ENCODE results near the gene RAD18. TPM values are rescaled to one million over a fixed set of nuclear protein-coding genes. Genes with fewer than 3 reads are reported as not detected.
A peak's percentile ranks its signal among the peaks of the same experiment; 100 is the strongest.

The RAD18 gene
- total RNA-seq, 2 experiments from 2014 or later: 37.2 to 40.2 TPM

GRCh38 chr3:8975081-8976020, 12.1 kb upstream of the RAD18 start:
- peaks cover 7% of the 10 kb centered on the region for H3K27me3 Mint-ChIP-seq (ENCODE audit: low read depth)
- H3K27ac Mint-ChIP-seq: no peak overlapping the region
- ChIA-PET POLR2A (no interaction called here), CTCF (interaction anchor here (5.1 to 10.2 kb wide), 2 partner anchors 12 to 328 kb away, joined by 32 to 116 read pairs; no protein-coding TSS in a partner anchor)
- peaks cover 3% of the 10 kb centered on the region for H3K4me1 Mint-ChIP-seq (ENCODE audit: low read depth)
- H3K4me3 Mint-ChIP-seq: no peak overlapping the region
- ATAC-seq (no peak), DNase-seq (no peak)
- no peaks in the 10 kb centered on the region for H3K36me3 Mint-ChIP-seq (ENCODE audit: low read depth)
- no peaks in the 10 kb centered on the region for H3K9me3 Mint-ChIP-seq (ENCODE audit: insufficient read depth)

GRCh38 chr3:8974458-8974857, 11.2 kb upstream of the RAD18 start:
- ATAC-seq (no peak), DNase-seq (no peak)
- Mint-ChIP-seq H3K9me3 (ENCODE audit: insufficient read depth) (no peaks in the 10 kb centered on the region), H3K27ac (no peak overlapping the region), H3K36me3 (ENCODE audit: low read depth) (no peaks in the 10 kb centered on the region), H3K4me3 (no peak overlapping the region), H3K4me1 (ENCODE audit: low read depth) (peaks cover 3% of the 10 kb centered on the region), H3K27me3 (ENCODE audit: low read depth) (peaks cover 7% of the 10 kb centered on the region)
- ChIA-PET POLR2A (no interaction called here), CTCF (interaction anchor here (5.1 to 10.2 kb wide), 2 partner anchors 13 to 329 kb away, joined by 32 to 116 read pairs; no protein-coding TSS in a partner anchor)

GRCh38 chr3:8972639-8973038, 9.4 kb upstream of the RAD18 start:
- H3K27ac Mint-ChIP-seq: no peak overlapping the region
- ATAC-seq: peak; percentile 44
- no peak overlapping the region for H3K4me3 Mint-ChIP-seq
- H3K9me3 Mint-ChIP-seq (ENCODE audit: insufficient read depth): no peaks in the 10 kb centered on the region
- H3K27me3 Mint-ChIP-seq (ENCODE audit: low read depth): peaks cover 8% of the 10 kb centered on the region
- H3K36me3 Mint-ChIP-seq (ENCODE audit: low read depth): no peaks in the 10 kb centered on the region
- no peak for DNase-seq
- POLR2A ChIA-PET: interaction anchor here (1.9 kb wide), 1 partner anchor 329 kb away, joined by 7 read pairs; no protein-coding TSS in a partner anchor
- peaks cover 3% of the 10 kb centered on the region for H3K4me1 Mint-ChIP-seq (ENCODE audit: low read depth)
- CTCF ChIA-PET: interaction anchor here (0.8 to 10.2 kb wide), 9 partner anchors 16 to 379 kb away, joined by 3 to 116 read pairs (median 3); partner anchors contain the start of gene SRGAP3

- CTCF ChIA-PET: interaction anchor here (0.7 to 10.2 kb wide), 14 partner anchors 8 to 757 kb away, joined by 3 to 116 read pairs (median 4); partner anchors contain the start of genes RAD18 and SRGAP3
- H3K4me3 Mint-ChIP-seq: no peak overlapping the region
- ATAC-seq (peak; percentile 74), DNase-seq (peak; percentile 79)
- H3K36me3 Mint-ChIP-seq (ENCODE audit: low read depth): no peaks in the 10 kb centered on the region
- POLR2A ChIA-PET: interaction anchor here (1.9 kb wide), 1 partner anchor 331 kb away, joined by 7 read pairs; no protein-coding TSS in a partner anchor
- H3K4me1 Mint-ChIP-seq (ENCODE audit: low read depth): peaks cover 3% of the 10 kb centered on the region
- H3K9me3 Mint-ChIP-seq (ENCODE audit: insufficient read depth): no peaks in the 10 kb centered on the region
- peaks cover 10% of the 10 kb centered on the region for H3K27me3 Mint-ChIP-seq (ENCODE audit: low read depth)
- no peak overlapping the region for H3K27ac Mint-ChIP-seq
Observed at GRCh38 chr3:8970971-8971589, 7.8 kb upstream of the RAD18 start.

GRCh38 chr3:8969241-8969640, 6.0 kb upstream of the RAD18 start:
- ChIA-PET POLR2A (no interaction called here), CTCF (interaction anchor here (0.5 to 10.2 kb wide), 8 partner anchors 18 to 334 kb away, joined by 3 to 116 read pairs (median 4); partner anchors contain the start of gene SRGAP3)
- peaks cover 10% of the 10 kb centered on the region for H3K27me3 Mint-ChIP-seq (ENCODE audit: low read depth)
- H3K36me3 Mint-ChIP-seq (ENCODE audit: low read depth): no peaks in the 10 kb centered on the region
- H3K4me3 Mint-ChIP-seq: no peak overlapping the region
- ATAC-seq (no peak), DNase-seq (no peak)
- H3K9me3 Mint-ChIP-seq (ENCODE audit: insufficient read depth): no peaks in the 10 kb centered on the region
- peaks cover 3% of the 10 kb centered on the region for H3K4me1 Mint-ChIP-seq (ENCODE audit: low read depth)
- no peak overlapping the region for H3K27ac Mint-ChIP-seq

GRCh38 chr3:8968375-8968882, 5.2 kb upstream of the RAD18 start:
- H3K36me3 Mint-ChIP-seq (ENCODE audit: low read depth): no peaks in the 10 kb centered on the region
- CTCF ChIA-PET: interaction anchor here (0.5 to 10.2 kb wide), 4 partner anchors 30 to 335 kb away, joined by 3 to 116 read pairs (median 4); partner anchors contain the start of gene SRGAP3
- no peak for ATAC-seq

GRCh38 chr3:8967553-8967952, 4.3 kb upstream of the RAD18 start:
- no peak overlapping the region for H3K4me3 Mint-ChIP-seq
- ChIA-PET POLR2A (no interaction called here), CTCF (interaction anchor here (10.2 kb wide), 1 partner anchor 336 kb away, joined by 116 read pairs; no protein-coding TSS in a partner anchor)
- peaks cover 3% of the 10 kb centered on the region for H3K36me3 Mint-ChIP-seq (ENCODE audit: low read depth)
- H3K9me3 Mint-ChIP-seq (ENCODE audit: insufficient read depth): no peaks in the 10 kb centered on the region
- no peak for ATAC-seq
- no peak overlapping the region for H3K27ac Mint-ChIP-seq
- H3K27me3 Mint-ChIP-seq (ENCODE audit: low read depth): peaks cover 10% of the 10 kb centered on the region
- no peak for DNase-seq
- H3K4me1 Mint-ChIP-seq (ENCODE audit: low read depth): peaks cover 12% of the 10 kb centered on the region

More at GRCh38 chr3:8968375-8968882, 5.2 kb upstream of the RAD18 start:
- H3K27ac Mint-ChIP-seq: no peak overlapping the region
- H3K4me1 Mint-ChIP-seq (ENCODE audit: low read depth): peaks cover 9% of the 10 kb centered on the region
- DNase-seq: no peak
- no peaks in the 10 kb centered on the region for H3K9me3 Mint-ChIP-seq (ENCODE audit: insufficient read depth)
- peaks cover 10% of the 10 kb centered on the region for H3K27me3 Mint-ChIP-seq (ENCODE audit: low read depth)
- POLR2A ChIA-PET: no interaction called here
- H3K4me3 Mint-ChIP-seq: no peak overlapping the region

GRCh38 chr3:8966820-8967348, 3.6 kb upstream of the RAD18 start:
- CTCF ChIA-PET: interaction anchor here (0.8 to 10.2 kb wide), 4 partner anchors 101 to 336 kb away, joined by 3 to 116 read pairs (median 9); partner anchors contain the start of gene SRGAP3
- Mint-ChIP-seq H3K4me1 (ENCODE audit: low read depth) (peaks cover 17% of the 10 kb centered on the region), H3K4me3 (no peak overlapping the region), H3K36me3 (ENCODE audit: low read depth) (peaks cover 3% of the 10 kb centered on the region), H3K9me3 (ENCODE audit: insufficient read depth) (no peaks in the 10 kb centered on the region), H3K27me3 (ENCODE audit: low read depth) (peaks cover 10% of the 10 kb centered on the region), H3K27ac (no peak overlapping the region)
- DNase-seq (no peak), ATAC-seq (no peak)
- POLR2A ChIA-PET: no interaction called here

GRCh38 chr3:8966150-8966819, 3.0 kb upstream of the RAD18 start:
- H3K9me3 Mint-ChIP-seq (ENCODE audit: insufficient read depth): no peaks in the 10 kb centered on the region
- H3K36me3 Mint-ChIP-seq (ENCODE audit: low read depth): peaks cover 6% of the 10 kb centered on the region
- DNase-seq (no peak), ATAC-seq (no peak)
- peaks cover 23% of the 10 kb centered on the region for H3K4me1 Mint-ChIP-seq (ENCODE audit: low read depth)
- H3K27ac Mint-ChIP-seq: no peak overlapping the region
- ChIA-PET CTCF (interaction anchor here (0.7 to 2.6 kb wide), 4 partner anchors 22 to 336 kb away, joined by 3 to 15 read pairs (median 3); partner anchors contain the start of gene SRGAP3), POLR2A (no interaction called here)
- peaks cover 10% of the 10 kb centered on the region for H3K27me3 Mint-ChIP-seq (ENCODE audit: low read depth)
- no peak overlapping the region for H3K4me3 Mint-ChIP-seq

GRCh38 chr3:8964436-8965370, 1.4 kb upstream of the RAD18 start:
- DNase-seq (no peak), ATAC-seq (no peak)
- Mint-ChIP-seq H3K4me1 (ENCODE audit: low read depth) (peaks cover 32% of the 10 kb centered on the region), H3K36me3 (ENCODE audit: low read depth) (peaks cover 17% of the 10 kb centered on the region), H3K4me3 (no peak overlapping the region), H3K27me3 (ENCODE audit: low read depth) (peaks cover 10% of the 10 kb centered on the region), H3K9me3 (ENCODE audit: insufficient read depth) (no peaks in the 10 kb centered on the region), H3K27ac (no peak overlapping the region)
- ChIA-PET POLR2A (no interaction called here), CTCF (interaction anchor here (2.6 kb wide), 1 partner anchor 338 kb away, joined by 15 read pairs; no protein-coding TSS in a partner anchor)
